ENCODE data around the gene ANKRD13C.

Gene ANKRD13C

GRCh38 chr1:70220517-70221237, 133.8 kb downstream of the ANKRD13C start:
- no peak for DNase-seq

GRCh38 chr1:70220015-70220414, 134.5 kb downstream of the ANKRD13C start:
- no peak for DNase-seq

GRCh38 chr1:70211541-70211940, 143.0 kb downstream of the ANKRD13C start:
- DNase-seq, result no peak

GRCh38 chr1:70210820-70211219, 143.7 kb downstream of the ANKRD13C start:
- DNase-seq, result no peak
